HG02571 (cell line): Measurements from ENCODE around the gene SKP2.
"Not testable (repeated sequence)": the region's sequence is repeated elsewhere in the genome, so short reads cannot be mapped to it uniquely, and the experiment has no call there.

Experiments used
- ATAC-seq: cut with Tn5 transposase; IDR thresholded peaks from one replicate; pipeline ENCODE4 v1.9.1; 2021; ENCODE audit warnings: mild to moderate bottlenecking, moderate library complexity; ENCODE audit not compliant: unreplicated experiment

Gene SKP2

GRCh38 chr5:36156121-36156601 lies 4.2 kb downstream of the SKP2 start:
- no peak for ATAC-seq

- no peak for ATAC-seq
Measured at GRCh38 chr5:36156619-36157018, 4.7 kb downstream of the SKP2 start.

DNA sequence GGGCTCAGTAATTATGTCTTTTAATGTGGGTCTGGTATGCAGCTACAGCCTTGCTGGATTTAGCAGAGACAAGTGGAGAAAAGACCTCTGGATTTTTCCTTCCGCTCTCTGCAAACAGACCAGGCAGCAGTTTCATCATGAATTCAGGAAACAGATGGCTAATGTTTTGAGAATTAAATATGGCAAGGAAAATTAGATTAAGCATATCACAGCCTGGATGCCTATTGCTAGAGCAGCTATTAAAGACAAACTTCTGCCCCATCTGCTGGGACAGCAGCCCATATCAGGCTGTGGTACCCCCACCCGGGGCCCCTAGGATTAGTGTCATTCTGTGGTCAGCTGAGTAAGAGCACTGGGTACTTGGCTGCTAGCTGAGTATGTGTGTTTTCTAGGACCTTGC lies 6.2 kb downstream of the SKP2 start:
- ATAC-seq: no peak

DNA sequence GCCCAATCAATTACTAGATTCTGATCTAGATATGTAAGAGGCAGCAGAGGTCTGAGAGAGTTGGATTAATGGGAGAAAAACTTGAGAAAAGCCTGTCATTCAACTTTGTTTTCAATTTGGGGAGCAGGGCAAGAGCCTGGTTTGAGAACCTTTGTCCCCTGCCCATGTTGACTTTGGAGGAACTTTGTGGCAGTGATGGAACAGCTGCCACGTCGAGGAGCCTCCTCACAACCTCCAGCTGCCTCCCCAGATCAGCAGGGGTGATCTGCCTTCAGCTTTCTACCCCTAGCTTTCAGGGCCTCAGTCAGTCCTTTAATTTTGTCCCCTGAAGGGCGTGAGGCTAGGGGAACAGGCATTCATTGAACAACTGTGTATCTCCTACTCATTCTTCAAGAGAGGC lies 8.7 kb downstream of the SKP2 start:
- no peak for ATAC-seq

- ATAC-seq: no peak
Measured at GRCh38 chr5:36161361-36161760, 9.4 kb downstream of the SKP2 start.

DNA sequence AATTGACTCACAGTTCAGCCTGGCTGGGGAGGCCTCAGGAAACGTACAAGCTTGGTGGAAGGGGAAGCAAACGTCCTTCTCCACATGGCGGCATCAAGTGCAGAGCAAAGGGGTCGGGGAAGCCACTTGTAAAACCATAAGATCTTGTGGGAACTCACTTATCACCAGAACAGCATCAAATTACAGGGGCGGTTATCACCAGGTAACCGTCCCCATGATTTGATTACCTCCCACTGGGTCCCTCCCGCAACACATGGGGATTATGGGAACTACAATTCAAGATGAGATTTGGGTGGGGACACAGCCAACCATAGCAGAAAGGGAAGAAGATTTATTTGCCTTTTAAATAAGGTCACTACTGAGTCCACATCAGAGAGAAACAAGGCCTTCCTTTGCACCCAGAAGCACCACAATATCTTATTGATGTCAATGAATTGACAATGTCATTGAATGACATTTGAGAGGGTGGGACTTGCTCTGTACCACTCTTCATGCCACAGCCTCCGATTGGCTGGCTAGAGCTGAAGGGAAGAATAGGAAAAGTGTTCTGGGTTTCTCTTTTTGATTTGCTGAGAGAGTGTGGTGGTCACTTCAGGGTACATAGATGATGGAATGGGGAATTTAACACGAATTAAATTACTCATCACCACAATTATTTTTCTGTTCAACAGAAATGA lies 11.0 kb downstream of the SKP2 start:
- no peak for ATAC-seq

GRCh38 chr5:36164461-36164860 lies 12.6 kb downstream of the SKP2 start:
- no peak for ATAC-seq

- ATAC-seq: no peak
Measured at GRCh38 chr5:36168737-36169136, 16.8 kb downstream of the SKP2 start.

DNA sequence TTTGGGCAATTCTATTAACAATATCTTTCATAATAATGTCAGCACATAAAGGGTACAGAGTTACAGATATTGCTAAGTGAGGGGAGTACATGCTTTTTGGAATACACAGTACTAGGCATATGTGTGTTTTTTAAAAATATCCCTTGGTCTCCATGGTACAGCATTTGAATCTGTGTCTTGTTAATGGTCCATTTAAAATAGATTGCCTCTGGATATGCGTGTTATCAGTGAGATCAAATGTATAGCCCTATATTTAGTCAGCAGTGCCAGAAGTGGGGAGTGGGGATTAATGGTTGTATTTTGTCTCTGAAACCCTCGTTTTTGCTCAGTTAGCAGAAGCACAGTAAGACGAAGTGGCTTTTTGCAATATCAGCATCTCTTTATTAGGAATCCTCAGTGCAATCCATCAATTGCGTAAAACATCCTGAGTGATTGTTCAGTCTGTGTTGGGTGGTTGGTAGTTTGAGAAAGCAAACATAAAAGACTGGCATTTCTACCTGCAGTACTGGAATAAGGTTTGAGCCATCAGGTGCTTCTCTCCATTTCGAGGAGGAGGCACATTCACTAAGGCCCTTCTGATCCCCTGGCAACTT lies 19.0 kb downstream of the SKP2 start:
- ATAC-seq: no peak

DNA sequence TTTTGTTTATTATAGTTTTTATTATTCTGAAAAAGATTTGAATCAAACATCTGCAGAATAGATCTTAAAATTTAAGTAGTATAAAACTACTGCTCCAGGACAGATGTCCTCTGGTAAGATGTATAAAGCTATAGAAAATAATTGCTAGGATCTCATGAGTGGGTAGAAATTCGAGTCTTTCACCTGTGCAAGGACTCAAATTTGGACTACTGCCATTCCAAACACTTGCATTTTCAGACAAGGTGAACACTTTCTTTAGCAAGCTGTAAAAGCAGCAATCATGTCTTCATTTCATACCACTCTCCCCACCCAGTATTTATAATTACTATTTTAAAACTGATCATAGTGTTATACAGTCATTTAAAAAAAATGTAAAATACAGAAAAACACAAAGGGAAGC lies 20.7 kb downstream of the SKP2 start:
- no peak for ATAC-seq

DNA sequence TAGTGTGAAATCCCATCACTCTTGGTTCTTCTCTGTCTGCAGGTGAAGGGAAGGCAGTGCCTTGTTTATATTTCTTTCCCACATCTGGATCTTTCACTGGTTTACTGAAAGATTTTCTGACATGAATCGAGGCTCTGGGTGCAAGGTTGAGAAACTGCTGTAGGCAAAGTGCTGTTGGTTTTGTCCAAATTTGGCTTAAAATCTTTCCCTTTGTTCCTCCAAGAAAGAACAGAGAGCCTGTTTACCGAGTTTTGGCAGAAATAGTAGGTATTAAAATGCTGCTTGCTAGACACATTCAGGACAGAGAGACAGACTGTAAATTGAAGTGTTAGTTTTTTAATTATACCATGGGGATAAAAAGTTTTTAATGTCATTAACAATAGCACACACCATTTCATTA lies 21.5 kb downstream of the SKP2 start:
- no peak for ATAC-seq

- ATAC-seq: no peak
Measured at GRCh38 chr5:36174119-36174518, 22.2 kb downstream of the SKP2 start.

- no peak for ATAC-seq
Measured at GRCh38 chr5:36175043-36175442, 23.1 kb downstream of the SKP2 start.

GRCh38 chr5:36177154-36177553 lies 25.2 kb downstream of the SKP2 start:
- ATAC-seq: peak; percentile 93

DNA sequence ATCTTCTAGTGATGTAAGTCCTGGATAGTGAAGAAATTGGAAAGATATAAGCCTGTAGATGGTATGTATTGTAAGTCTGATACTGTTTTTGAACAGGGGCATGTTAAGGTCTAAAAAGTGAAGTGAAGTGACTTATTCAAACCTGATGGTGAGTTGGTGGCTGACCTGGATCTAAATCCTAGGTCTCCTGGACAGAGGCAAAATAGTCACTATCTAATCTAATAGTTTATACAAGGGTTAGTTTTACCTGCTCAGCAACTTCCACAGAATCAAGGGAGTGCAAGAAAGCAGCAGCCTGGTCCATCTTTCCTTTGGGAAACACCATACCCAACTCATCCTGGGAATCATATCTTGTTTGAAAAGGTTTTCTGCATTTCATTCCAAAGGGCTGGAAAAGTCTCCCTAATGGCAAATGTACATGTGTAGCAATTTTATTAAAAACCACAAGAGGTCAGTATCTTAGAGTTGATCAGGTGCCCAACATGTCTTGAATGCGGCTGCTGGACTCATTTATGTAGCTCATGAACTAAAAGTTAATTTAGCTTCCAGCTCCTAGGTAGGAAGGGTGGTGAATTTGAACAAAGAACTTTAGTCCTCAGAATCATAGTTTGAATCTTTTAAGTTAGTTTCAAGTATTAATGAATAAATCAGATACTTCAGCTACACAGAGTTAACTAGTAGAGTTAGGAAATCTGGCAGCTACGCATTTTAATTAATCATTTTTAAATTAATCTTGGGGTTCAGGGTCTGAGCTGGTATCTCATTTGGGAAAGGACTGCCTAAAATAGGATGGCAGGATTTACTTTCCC lies 26.0 kb downstream of the SKP2 start:
- ATAC-seq: no peak

DNA sequence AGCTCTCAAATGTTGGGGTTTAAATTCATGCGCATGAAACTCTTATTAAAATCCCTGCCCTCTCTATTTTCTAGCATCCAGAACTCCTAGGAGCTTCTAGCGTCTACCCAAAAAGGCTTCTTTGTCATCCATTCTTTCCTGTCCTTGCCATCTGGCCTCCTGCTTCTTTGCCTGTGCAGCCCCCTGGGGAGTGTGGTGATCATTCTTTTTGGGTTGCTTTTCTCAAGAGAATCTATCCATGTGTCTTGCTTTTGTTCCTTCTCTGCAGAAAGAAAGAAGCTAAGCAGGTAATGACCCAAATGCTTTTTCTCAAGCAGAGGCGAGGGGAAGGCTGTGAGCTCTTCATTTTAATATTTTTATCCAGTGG lies 26.6 kb downstream of the SKP2 start:
- ATAC-seq: no peak

DNA sequence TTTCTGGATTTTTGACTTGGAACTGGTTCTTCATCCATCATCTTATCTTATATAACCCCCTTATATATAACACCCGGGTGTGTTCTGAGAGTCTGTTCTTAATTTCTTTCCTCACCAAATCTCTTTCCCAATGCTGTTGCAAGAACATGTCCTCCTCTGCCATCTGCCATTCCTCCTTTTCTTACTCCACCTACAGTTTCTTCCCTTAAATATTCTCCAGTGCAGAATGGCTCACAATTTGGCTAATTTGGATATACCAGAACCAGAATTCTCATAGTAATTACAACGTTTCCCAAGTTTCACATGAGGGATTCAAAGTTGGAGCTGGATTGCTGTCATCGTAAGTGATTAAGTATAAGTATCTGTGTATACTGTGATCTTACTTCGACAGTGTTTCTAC lies 28.0 kb downstream of the SKP2 start:
- ATAC-seq: no peak

GRCh38 chr5:36180556-36181350 lies 28.8 kb downstream of the SKP2 start:
- ATAC-seq: no peak

GRCh38 chr5:36181774-36182173 lies 29.9 kb downstream of the SKP2 start:
- ATAC-seq: no peak

- ATAC-seq: not testable (repeated sequence)
Measured at GRCh38 chr5:36184408-36184807, 32.5 kb downstream of the SKP2 start.

GRCh38 chr5:36193746-36194145 lies 41.8 kb downstream of the SKP2 start:
- ATAC-seq: no peak
